Panc1 (cell line): Measurements from ENCODE around the gene SYT5. TPM values are rescaled to one million over a fixed set of nuclear protein-coding genes. Genes with fewer than 3 reads are reported as not detected.

Experiments used
- ATAC-seq: fragments of 200-7000 bp; cut with Tn5 transposase; 2 replicates; pipeline ENCODE4 v1.9.1; 2020; ENCODE audit warnings: mild to moderate bottlenecking, moderate library complexity
- Bru-seq: library from RNA; stranded (reverse); fragments of 400-500 nt; gene quantifications from one replicate; lab custom pipeline; 2021; lab: Mats Ljungman, UMichigan
- BruChase-seq, 2 experiments: library from RNA; stranded (reverse); fragments of 400-500 nt; gene quantifications; one replicate each; lab custom pipeline; 2021; lab: Mats Ljungman, UMichigan
- BruUV-seq: library from RNA; stranded (reverse); fragments of 400-500 nt; replicated peaks from 2 replicates; lab custom pipeline; 2021; lab: Mats Ljungman, UMichigan
- CTCF ChIA-PET: fragments of 300-600 bp; sonication (Branson Sonifier 250); formaldehyde crosslinking; loops from one replicate; lab custom pipeline; 2022; ENCODE audit warnings: antibody characterized with exemption; lab: Charles Lee
- POLR2A ChIA-PET: fragments of 300-600 bp; sonication (Branson Sonifier 250); formaldehyde crosslinking; loops from one replicate; lab custom pipeline; 2022; ENCODE audit warnings: antibody characterized with exemption; lab: Charles Lee
- DNase-seq: peaks from one replicate; pipeline ENCODE4 v3.0.0-alpha.2; 2010; ENCODE audit warnings: low read depth, low spot score
- H3K27ac ChIP-seq: 2 replicates; pipeline ENCODE4 v1.5.1; 2011; ENCODE audit warnings: mild to moderate bottlenecking, low read length, inconsistent platforms
- H3K27me3 ChIP-seq: fragments of 200-500 bp; sonication (Bioruptor generic); 2 replicates; pipeline ENCODE4 v1.6.0; 2014; ENCODE audit warnings: low read length, inconsistent platforms; ENCODE audit not compliant: control insufficient read depth, insufficient read depth
- H3K36me3 ChIP-seq: fragments of 200-500 bp; sonication (Bioruptor generic); 2 replicates; pipeline ENCODE4 v1.5.1; 2014; ENCODE audit warnings: inconsistent platforms, mild to moderate bottlenecking, low read length, moderate library complexity; ENCODE audit not compliant: control insufficient read depth, insufficient read depth
- H3K4me1 ChIP-seq: 2 replicates; pipeline ENCODE4 v1.5.1; 2011; ENCODE audit warnings: inconsistent platforms, mild to moderate bottlenecking, low read length, moderate library complexity; ENCODE audit not compliant: control insufficient read depth, insufficient read depth
- H3K4me3 ChIP-seq, 2 experiments: 2 replicates each; pipeline ENCODE4 v1.5.1; 2011 to 2012; ENCODE audit warnings: low read depth in 2 of 2, low read length in 2 of 2, mild to moderate bottlenecking in 2 of 2, inconsistent platforms in 1 of 2, moderate library complexity in 1 of 2
- H3K9me3 ChIP-seq: fragments of 200-500 bp; sonication (Bioruptor generic); 2 replicates; pipeline ENCODE4 v1.5.1; 2014; ENCODE audit warnings: low read depth, mild to moderate bottlenecking, inconsistent platforms, low read length, moderate library complexity; ENCODE audit not compliant: control insufficient read depth, insufficient read depth
- POLR2AphosphoS5 ChIP-seq: IDR thresholded peaks from 2 replicates; pipeline ENCODE4 v1.6.1; 2012; ENCODE audit warnings: mild to moderate bottlenecking, low read depth, low read length, moderate library complexity
- SIN3A ChIP-seq: IDR thresholded peaks from 2 replicates; pipeline ENCODE4 v1.6.1; 2012; ENCODE audit warnings: low read depth, mild to moderate bottlenecking, low read length, moderate library complexity, borderline replicate concordance; ENCODE audit not compliant: insufficient read depth
- TCF7L2 ChIP-seq: IDR thresholded peaks from 2 replicates; pipeline ENCODE4 v1.6.1; 2011; ENCODE audit warnings: mild to moderate bottlenecking, low read depth, low read length, inconsistent platforms
- in situ Hi-C: cut with HindIII; loops from 2 replicates; pipeline ENCODE4 v1.10.0; 2016; ENCODE audit warnings: low sequenced_read_pairs, low pct_unique_long_range_greater_than_20kb
- intact Hi-C: fragments of 100-400 bp; cut with micrococcal nuclease; formaldehyde crosslinking; loops from one replicate; pipeline ENCODE4 v1.10.0; 2022; ENCODE audit not compliant: unreplicated experiment
- long read RNA-seq: library from polyadenylated mRNA; unstranded; transcript quantifications from one replicate; pipeline ENCODE4 v2.0.0, GENCODE V29; 2021; ENCODE audit not compliant: unreplicated experiment
- polyA plus RNA-seq: library from polyadenylated mRNA; unstranded; fragments of >200 nt; gene quantifications from one replicate; pipeline ENCODE4 v1.2.1, GENCODE V29; 2012; ENCODE audit warnings: missing spikeins; ENCODE audit not compliant: insufficient read length
- total RNA-seq: library from RNA; stranded (reverse); gene quantifications from one replicate; pipeline ENCODE4 v1.2.1, GENCODE V29; 2021; ENCODE audit not compliant: unreplicated experiment
- TF ChIP-seq, protein P1 (sequence below): fragments of 450-650 bp; IDR thresholded peaks from 2 replicates; pipeline ENCODE4 v1.5.1; 2017; ENCODE audit warnings: mild to moderate bottlenecking
- TF ChIP-seq, protein P2 (sequence below), 2 experiments: IDR thresholded peaks; 2 replicates each; pipeline ENCODE4 v1.6.1; 2011 to 2012; ENCODE audit warnings: low read depth in 2 of 2, control low read depth in 1 of 2, low read length in 1 of 2, mild to moderate bottlenecking in 1 of 2, moderate library complexity in 1 of 2; ENCODE audit not compliant: insufficient read depth in 1 of 2

The SYT5 gene
- 3.2 TPM for total RNA-seq
- 9.3 TPM for polyA plus RNA-seq
- Bru-seq, nascent RNA, result percentile 32 among the genes with signal in this experiment
- percentile 33 among the genes with signal in this experiment for BruChase-seq, experiment 1, labeled RNA remaining after a 2-hour chase
- percentile 39 among the genes with signal in this experiment for BruChase-seq, experiment 2, labeled RNA remaining after a 6-hour chase
- long read RNA-seq, partial matches to known transcripts, result 0 of 2 reads
- long read RNA-seq, other reads (novel, unspliced or antisense), result 2 of 2 reads

DNA sequence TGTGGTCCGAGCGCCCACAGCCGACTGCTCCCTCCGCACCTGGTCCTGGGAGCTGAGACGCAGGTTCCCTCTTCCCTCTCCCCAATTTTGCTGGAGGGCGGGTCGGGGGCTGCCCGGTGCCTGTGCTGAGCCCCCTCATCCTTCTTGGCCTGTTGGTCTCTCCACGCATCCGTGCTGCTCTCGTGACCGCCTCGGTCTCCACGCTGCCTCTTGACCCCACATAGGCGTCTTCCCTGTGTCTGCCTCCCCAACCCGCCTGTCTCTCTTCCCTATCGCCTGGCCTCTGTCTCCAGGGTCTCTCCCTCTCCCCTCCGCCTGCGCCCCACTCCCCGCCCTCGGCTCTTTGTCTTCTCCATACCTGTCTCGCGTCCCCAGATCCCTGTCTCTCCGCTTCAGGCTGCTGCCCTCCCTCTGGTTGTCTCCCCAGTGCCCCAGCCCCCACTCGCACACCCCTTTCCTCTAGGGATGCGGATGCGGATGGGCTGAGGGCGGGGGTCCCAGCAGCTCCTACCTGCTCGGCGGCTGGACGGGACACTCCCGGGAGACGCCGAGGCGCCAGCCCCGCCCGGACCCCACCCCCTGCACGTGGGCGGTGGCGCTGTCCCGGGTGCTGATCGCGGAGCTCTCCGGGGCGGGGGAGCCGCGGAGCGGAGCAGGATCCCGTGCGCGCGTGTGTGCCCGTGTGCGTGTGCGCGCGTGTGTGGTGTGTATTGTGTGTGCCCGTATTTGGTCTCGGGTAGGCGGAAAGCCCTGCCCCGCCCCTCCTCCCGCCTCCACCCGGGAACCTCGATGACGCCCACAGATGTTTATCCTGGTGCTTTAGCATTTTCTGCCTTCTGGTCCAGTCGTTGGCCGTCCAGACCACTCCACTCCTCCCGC lies at the start of gene SYT5:
Gene SYT5 (minus strand): TSS at position 684 of the 879 bp plus-strand sequence. CDS start 1,248 bp downstream, outside the sequence.
- POLR2A ChIA-PET, result no interaction called here
- no peaks in the 10 kb centered on the region for H3K9me3 ChIP-seq
- TF ChIP-seq SIN3A (peak; percentile 99), TCF7L2 (no peak), POLR2AphosphoS5 (no peak)
- TF ChIP-seq, protein P1, sequence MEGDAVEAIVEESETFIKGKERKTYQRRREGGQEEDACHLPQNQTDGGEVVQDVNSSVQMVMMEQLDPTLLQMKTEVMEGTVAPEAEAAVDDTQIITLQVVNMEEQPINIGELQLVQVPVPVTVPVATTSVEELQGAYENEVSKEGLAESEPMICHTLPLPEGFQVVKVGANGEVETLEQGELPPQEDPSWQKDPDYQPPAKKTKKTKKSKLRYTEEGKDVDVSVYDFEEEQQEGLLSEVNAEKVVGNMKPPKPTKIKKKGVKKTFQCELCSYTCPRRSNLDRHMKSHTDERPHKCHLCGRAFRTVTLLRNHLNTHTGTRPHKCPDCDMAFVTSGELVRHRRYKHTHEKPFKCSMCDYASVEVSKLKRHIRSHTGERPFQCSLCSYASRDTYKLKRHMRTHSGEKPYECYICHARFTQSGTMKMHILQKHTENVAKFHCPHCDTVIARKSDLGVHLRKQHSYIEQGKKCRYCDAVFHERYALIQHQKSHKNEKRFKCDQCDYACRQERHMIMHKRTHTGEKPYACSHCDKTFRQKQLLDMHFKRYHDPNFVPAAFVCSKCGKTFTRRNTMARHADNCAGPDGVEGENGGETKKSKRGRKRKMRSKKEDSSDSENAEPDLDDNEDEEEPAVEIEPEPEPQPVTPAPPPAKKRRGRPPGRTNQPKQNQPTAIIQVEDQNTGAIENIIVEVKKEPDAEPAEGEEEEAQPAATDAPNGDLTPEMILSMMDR, result no peak
- TF ChIP-seq, protein P2, sequence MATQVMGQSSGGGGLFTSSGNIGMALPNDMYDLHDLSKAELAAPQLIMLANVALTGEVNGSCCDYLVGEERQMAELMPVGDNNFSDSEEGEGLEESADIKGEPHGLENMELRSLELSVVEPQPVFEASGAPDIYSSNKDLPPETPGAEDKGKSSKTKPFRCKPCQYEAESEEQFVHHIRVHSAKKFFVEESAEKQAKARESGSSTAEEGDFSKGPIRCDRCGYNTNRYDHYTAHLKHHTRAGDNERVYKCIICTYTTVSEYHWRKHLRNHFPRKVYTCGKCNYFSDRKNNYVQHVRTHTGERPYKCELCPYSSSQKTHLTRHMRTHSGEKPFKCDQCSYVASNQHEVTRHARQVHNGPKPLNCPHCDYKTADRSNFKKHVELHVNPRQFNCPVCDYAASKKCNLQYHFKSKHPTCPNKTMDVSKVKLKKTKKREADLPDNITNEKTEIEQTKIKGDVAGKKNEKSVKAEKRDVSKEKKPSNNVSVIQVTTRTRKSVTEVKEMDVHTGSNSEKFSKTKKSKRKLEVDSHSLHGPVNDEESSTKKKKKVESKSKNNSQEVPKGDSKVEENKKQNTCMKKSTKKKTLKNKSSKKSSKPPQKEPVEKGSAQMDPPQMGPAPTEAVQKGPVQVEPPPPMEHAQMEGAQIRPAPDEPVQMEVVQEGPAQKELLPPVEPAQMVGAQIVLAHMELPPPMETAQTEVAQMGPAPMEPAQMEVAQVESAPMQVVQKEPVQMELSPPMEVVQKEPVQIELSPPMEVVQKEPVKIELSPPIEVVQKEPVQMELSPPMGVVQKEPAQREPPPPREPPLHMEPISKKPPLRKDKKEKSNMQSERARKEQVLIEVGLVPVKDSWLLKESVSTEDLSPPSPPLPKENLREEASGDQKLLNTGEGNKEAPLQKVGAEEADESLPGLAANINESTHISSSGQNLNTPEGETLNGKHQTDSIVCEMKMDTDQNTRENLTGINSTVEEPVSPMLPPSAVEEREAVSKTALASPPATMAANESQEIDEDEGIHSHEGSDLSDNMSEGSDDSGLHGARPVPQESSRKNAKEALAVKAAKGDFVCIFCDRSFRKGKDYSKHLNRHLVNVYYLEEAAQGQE (IDR thresholded peaks at IDR 0.05; ENCODE audit: insufficient read depth in 1 of 2, low read depth in 2 of 2, low read length in 1 of 2), result peak; percentile 98 to 99
- DNase-seq (no peak), ATAC-seq (peak; percentile 74)
- CTCF ChIA-PET, result no interaction called here
- no TSS peak for BruUV-seq
- no peaks in the 10 kb centered on the region for H3K4me1 ChIP-seq
- intact Hi-C loops (no loop called here), in situ Hi-C loops (no loop called here)
- H3K27me3 ChIP-seq, result no peaks in the 10 kb centered on the region
- H3K36me3 ChIP-seq, result no peaks in the 10 kb centered on the region
- H3K4me3 ChIP-seq, result peak within 1 kb of the TSS; percentile 41 to 67
- no peak within 1 kb of the TSS for H3K27ac ChIP-seq

DNA sequence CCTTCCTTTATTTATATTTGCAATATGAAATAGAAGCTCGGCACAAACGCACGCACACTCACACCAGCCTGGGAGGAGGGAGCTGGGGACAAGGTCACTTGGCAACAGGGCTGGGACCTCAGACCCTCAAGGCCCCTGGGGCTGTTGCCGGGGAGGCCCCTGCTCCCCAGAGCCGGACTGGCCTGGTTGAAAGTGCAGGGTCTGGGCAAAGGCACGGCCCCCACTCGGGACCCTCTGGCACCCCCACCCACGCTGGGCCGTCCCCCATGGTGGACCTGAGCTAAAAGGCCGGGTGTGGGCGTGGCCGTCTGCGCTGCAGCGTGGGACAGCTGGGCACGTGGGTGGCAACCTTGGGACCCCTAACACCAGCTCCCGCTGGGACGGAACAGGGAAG lies 49.7 kb upstream of the SYT5 start:
- BruUV-seq, result TSS peak; percentile 88
- in situ Hi-C loops, result no loop called here

More for the DNA sequence above, 49.7 kb upstream of the SYT5 start:
- Histone ChIP-seq H3K27ac (no peak overlapping the region), H3K36me3 (peaks cover 25% of the 10 kb centered on the region), H3K4me1 (peaks cover 13% of the 10 kb centered on the region; the same call in 1 of the 2 replicates), H3K4me3 (no peak overlapping the region), H3K27me3 (no peaks in the 10 kb centered on the region), H3K9me3 (no peaks in the 10 kb centered on the region)
- CTCF ChIA-PET, result no interaction called here
- ATAC-seq (no peak), DNase-seq (no peak)
- POLR2A ChIA-PET, result no interaction called here
- intact Hi-C loops, result no loop called here
- TF ChIP-seq, protein P2 (IDR thresholded peaks at IDR 0.05; ENCODE audit: insufficient read depth in 1 of 2, low read depth in 2 of 2, low read length in 1 of 2), result no peak
- TF ChIP-seq POLR2AphosphoS5 (no peak), SIN3A (no peak)
